HG02642 (cell line): Measurements from ENCODE around the gene GUCY1A2.

ENCODE experiments used
- ATAC-seq: cut with Tn5 transposase; IDR thresholded peaks from one replicate; pipeline ENCODE4 v1.9.1; 2021; ENCODE audit warnings: mild to moderate bottlenecking; ENCODE audit not compliant: unreplicated experiment, poor library complexity

GUCY1A2 gene

DNA sequence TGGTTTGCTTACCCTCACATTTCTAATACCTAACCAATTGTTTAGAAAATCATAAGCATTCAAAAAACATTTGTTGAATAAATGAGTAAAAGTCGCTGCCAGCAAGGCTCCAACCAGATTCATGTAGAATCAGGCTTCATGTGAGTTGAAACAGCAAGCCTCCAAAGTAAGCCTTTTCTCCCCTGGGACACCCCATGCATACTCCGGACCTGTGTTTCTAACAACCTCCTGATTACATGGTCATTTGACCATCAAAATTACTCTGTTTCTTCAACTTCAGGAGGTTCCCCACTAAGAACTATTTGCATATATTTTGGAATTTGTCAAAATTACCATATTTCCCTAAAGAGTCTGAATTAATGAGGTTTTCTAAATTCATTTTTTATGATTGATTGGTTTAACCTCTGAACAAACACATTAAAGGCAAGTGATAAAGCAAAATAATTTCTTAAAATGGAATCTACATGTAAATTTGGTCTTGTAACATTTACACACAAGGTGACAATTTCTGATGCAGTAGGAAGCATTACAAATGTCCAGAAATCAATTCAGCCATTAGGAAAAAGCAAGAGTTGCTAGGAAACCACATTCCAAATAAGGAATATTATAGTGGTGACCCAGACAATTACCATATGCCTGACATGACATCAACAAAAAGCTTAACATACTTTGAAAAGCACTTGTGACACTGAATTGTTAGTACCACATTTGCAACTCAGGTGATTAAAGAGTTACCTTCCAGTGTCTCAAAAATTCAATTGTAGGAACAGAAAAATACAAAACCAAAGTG lies 252.6 kb downstream of the GUCY1A2 start:
- no peak for ATAC-seq

DNA sequence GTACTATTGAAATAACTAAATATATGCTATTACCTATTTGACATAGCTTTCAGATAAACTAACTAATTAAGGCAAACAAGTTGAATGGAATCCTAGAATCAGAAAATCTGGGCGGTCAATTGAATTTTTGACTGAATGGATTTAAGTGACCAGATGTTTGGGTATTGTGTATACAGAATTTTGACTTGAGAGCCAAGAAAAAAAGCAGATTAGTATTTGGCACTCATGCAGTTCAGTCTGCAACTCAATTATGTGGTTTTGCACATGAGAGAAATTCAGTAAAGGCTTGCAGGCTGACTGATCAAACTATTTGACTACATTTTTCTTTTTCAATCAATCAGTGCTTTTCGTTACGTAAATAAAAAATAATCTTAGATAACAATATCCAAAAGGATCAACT lies 254.8 kb downstream of the GUCY1A2 start:
- no peak for ATAC-seq

- ATAC-seq: no peak
Measured at GRCh38 chr11:106761745-106762144, 256.5 kb downstream of the GUCY1A2 start.

DNA sequence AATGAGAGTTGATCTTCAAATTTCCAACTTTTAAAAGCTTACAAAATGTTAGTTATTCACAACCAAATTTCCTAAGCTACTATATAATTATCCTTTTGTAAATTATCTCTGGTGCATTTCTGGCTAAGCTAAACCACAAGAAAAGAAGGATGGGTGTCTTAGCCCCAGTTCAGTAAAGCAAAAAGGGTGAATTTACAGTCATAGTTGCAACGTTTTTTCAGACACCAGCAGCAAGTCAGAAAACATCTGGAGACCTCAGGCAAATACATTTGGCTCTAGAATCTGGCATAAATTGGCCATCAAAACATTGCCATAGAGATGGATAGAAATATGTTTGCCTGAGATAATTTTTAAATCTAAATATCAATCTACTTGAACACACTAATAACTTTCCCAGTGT lies 257.0 kb downstream of the GUCY1A2 start:
- ATAC-seq: no peak

GRCh38 chr11:106748059-106748458 lies 270.2 kb downstream of the GUCY1A2 start:
- ATAC-seq: no peak

DNA sequence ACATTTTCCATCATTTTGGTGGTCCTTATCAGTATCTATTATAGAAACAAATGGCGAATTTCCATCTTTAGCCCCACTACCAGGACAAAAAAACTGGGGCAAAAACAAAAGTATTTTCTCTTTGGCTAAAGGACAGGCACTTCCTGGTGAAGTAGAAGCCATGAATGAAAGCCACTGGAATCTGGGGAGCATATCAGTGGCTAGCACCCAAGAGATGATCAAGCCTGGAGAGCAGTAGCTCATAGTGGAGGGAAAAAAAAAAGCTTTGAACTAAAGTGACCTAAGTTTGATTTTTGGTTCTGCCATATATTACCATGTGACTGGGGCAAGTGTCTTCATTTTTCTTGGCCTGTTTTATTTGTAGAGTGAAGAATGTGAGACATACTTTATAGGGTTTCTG lies 272.3 kb downstream of the GUCY1A2 start:
- no peak for ATAC-seq

DNA sequence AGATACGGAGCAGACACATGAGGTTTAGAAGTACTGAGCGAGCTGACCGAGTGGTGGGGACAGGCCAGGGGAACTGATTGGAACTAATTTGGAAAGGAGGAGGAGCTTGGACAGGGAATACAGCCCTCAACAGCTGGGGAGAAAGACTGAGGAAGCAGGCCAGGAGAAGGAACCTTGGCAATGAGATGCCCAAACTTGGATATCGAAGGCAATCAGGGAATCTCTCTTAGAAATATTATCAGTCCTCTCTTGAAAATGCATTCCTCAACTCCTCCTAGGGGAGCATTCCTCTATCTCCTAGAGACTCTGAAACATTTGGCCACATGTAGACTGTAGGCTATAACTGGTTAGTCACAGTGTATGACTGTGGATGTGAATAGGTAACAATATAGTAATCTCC lies 284.6 kb downstream of the GUCY1A2 start:
- no peak for ATAC-seq

- ATAC-seq: no peak
Measured at GRCh38 chr11:106728859-106729258, 289.4 kb downstream of the GUCY1A2 start.

DNA sequence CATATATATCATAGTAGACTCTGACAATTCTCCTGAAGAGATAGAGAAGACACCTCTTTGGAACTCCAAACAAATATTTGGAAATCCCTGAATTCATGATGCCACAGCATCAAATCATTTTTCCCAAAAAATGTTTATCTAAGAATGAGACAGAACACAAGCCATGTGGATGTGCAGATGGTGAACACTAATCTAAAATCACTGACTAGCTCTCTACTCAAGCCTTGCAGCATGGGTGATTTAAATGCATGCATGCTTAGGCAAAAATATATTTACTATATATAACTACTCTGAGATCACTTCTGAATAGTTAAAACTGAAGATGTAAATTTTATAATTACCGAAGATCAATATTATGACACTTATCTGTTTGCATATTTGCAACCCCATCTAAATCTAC lies 289.9 kb downstream of the GUCY1A2 start:
- ATAC-seq: no peak

- ATAC-seq: no peak
Measured at GRCh38 chr11:106727256-106727655, 291.0 kb downstream of the GUCY1A2 start.

DNA sequence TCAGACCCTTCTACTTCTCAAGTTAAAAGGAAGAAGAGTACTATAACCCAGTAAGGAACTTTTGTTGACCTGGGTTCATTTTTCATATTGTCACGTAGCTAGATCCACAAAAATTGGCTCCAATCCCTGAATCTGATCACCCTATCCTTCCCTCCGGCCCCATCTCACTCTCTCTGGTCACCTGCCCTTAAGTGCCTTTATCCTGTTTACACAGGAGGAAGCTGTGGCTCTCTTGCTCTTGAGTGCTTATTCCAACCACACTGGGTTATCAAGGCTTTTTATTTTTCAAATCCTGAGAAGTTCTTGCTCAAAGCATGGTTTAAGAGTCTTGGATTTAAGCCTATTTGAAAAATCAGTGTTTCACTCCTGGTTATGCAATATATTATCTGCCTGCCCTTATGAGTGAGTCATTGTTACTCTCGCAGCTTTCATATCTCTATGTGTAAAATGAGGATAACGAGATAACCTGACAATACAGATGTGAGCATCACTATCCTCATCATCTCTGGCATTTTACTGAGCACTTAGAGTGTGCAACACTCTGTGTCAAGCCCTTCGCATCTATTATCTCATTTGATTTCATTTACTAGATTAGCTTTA lies 293.9 kb downstream of the GUCY1A2 start:
- no peak for ATAC-seq

- no peak for ATAC-seq
Measured at GRCh38 chr11:106723071-106723470, 295.2 kb downstream of the GUCY1A2 start.

GRCh38 chr11:106717222-106717621 lies 301.1 kb downstream of the GUCY1A2 start:
- ATAC-seq: no peak

DNA sequence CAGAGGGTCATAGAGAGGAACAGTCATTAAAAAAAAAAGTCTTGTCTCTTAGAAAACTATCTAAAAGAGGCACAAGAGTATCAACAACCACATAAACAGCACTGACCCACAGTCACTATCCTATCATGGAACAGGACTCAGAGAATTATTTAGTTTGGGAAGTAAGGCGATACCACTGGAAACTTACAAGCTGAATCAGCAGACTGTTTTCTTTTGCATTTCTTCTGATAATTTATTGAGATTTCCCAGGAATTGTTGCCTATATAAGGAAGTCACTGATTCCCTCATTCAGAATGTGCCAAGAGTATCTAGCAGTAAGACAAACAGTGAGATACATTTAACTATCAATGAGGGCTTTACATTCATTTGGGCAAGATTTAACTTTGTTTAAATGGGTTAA lies 304.1 kb downstream of the GUCY1A2 start:
- no peak for ATAC-seq

DNA sequence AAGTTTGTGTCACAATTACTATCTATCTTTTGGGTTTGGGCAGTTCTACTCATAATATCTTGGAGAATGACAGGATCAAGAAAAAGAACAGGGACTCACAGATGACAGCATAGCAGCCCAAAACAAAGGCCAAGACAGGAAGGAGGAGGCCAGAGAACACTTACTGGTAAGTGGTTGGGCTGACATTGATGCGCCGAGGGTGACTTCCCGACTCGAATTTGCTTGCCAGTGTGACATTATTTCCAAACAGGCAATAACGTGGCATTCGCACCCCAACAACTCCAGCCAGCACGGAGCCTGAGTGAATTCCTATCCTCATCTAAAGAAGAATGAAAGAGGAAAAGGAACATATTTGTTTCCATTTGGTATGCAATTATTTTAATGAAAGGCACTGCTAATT lies 309.9 kb downstream of the GUCY1A2 start:
- no peak for ATAC-seq

GRCh38 chr11:106706355-106706754 lies 311.9 kb downstream of the GUCY1A2 start:
- ATAC-seq: no peak

- no peak for ATAC-seq
Measured at GRCh38 chr11:106702805-106703204, 315.5 kb downstream of the GUCY1A2 start.

DNA sequence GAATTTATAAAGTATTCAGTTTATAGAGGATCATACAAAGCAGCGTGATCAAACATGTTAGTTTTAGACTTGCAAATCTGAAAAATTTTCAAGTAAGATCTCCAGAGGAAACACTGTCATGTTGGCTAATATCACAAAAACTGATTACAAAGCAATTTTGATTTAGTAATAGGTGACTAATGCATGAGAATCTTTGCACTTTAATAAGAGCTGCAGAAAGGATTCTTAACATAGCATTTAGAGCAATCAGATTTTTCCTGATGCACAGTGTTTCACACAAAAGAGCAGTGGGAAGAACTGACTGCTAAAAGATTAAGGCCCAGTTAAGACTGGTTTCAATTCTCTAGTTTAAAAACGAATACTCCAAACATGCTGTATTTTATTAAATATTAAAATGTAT lies 321.2 kb downstream of the GUCY1A2 start:
- no peak for ATAC-seq

GRCh38 chr11:106695506-106695905 lies 322.8 kb downstream of the GUCY1A2 start:
- ATAC-seq: no peak

DNA sequence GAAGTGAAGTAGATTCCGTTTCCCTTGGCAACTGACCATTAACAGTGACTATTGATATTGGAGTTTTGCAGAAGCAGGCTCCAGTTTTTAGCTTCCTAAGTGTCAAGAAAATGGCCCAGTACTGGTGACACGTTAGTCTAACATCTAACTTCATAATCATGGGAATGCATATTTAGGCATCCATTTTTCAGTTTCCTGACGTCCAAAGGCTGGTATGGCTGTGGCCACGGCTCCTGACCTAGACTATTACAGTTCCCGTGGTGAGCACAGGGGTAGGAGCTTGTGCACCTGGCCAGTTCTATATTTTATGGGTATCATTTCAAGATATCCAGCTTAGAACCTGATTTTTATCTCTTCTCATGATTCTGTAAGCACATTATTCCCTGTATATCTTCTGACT lies 323.8 kb downstream of the GUCY1A2 start:
- ATAC-seq: no peak

- ATAC-seq: no peak
Measured at GRCh38 chr11:106691807-106692365, 326.4 kb downstream of the GUCY1A2 start.

DNA sequence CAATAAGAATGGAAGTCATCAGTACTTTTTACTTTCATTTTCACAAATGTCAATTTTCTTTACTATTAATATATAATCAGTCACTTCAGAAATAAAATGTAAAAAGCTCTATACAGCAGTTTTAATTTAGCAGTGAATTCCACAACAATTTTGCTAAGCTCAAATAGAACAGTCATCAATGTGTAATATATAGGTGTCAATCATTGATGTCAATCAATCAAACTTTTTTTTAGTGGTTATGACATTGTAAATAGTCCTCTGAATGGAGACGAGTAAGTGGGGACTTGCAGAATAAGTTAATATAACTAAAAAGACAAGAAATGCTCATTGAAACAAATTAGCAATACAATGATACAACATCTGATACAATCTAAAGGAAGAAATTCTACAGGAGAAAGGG lies 327.4 kb downstream of the GUCY1A2 start:
- ATAC-seq: no peak
